GM12873 (cell line): ENCODE data around the gene PNMA6F.

Source experiments
- TF ChIP-seq, protein P1 (sequence below): IDR thresholded peaks from 2 replicates; pipeline ENCODE4 v1.5.1; 2012; ENCODE audit warnings: low read depth, mild to moderate bottlenecking, moderate library complexity, low read length, control low read depth; ENCODE audit not compliant: insufficient read depth; ENCODE audit errors: missing control alignments

Gene PNMA6F

DNA sequence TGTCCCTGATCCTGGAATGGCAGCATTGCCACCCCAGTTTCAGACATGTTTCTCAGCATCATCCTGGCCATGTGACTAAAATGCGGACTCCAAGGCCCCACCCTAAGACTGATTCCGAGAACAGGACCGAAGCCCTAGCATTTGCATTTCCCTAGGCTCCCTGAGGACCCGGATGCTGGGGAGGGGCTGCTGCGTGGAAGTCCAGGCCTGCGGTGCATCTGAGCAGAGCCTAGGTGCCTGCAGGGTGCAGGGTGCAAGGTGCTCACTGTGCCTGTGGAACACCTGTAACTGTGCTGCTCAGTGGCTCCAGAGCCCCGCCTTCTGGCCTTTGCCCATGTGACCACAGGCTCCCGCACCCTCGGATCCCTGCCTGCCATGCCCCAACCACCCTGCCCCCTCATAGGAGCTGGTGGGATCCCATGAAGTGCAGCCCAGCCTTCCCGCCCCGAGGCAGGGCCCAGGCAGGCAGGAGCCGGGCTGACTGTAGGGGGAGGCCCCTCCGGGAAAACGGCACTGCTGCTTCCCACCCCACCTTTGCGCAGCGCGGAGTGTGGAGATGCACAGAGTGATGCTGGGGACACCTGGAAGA, 14.9 kb downstream of the PNMA6F start:
- TF ChIP-seq, protein P1, sequence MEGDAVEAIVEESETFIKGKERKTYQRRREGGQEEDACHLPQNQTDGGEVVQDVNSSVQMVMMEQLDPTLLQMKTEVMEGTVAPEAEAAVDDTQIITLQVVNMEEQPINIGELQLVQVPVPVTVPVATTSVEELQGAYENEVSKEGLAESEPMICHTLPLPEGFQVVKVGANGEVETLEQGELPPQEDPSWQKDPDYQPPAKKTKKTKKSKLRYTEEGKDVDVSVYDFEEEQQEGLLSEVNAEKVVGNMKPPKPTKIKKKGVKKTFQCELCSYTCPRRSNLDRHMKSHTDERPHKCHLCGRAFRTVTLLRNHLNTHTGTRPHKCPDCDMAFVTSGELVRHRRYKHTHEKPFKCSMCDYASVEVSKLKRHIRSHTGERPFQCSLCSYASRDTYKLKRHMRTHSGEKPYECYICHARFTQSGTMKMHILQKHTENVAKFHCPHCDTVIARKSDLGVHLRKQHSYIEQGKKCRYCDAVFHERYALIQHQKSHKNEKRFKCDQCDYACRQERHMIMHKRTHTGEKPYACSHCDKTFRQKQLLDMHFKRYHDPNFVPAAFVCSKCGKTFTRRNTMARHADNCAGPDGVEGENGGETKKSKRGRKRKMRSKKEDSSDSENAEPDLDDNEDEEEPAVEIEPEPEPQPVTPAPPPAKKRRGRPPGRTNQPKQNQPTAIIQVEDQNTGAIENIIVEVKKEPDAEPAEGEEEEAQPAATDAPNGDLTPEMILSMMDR: no peak

DNA sequence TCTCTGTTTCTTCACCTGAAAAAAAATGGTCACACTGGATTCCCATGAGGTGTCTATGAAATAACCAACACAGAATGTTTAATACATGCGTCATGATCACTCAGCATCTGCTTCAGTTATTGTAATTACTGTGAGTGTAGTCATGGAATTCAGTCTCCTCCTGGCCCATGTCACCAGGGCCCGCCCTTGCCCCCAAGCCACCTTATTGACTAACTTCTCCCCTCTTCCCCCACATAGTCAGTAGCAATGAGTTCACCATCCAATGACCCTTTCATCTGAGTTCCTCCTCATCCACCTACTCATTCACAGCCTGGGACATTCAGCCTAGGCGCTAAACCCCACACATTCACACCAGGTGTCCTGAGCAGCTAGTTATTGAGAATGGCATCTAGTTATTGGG, 15.6 kb downstream of the PNMA6F start:
- TF ChIP-seq, protein P1: no peak

DNA sequence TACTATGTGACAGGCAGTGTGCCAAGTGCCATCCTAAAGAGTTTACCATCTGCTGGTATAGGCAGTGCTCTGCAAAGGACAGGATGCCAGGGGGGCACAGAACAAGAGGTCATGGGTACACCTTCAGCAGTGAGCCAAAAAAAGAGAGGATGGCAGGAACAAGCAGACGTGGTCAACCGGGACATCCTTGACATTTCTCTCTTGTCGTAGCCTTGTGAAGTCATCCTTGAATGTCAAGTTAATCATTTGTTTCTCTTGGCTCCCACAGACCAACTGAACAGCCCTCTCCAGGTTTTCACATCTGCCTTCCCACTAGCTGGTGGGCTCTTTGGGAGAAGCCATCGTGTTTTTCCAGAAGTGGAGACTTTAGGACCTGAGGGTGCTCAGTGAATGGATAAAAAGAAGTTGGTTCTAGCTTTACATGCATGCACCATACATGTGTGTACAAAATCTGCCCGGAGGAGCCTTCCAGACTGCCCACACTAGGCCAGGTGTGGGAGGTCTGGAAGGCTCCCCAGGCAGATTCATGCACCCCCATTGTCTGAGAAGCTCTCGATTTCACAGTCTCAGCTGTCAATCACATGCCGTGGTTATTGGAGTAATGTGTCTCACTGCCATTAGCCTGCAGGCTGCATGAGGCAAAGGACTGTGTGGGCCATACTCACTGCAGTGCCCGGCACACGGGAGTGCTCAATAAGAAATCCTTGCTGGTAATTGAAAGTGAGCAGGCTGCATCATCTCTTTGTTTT, 16.4 kb downstream of the PNMA6F start:
- TF ChIP-seq, protein P1: no peak

DNA sequence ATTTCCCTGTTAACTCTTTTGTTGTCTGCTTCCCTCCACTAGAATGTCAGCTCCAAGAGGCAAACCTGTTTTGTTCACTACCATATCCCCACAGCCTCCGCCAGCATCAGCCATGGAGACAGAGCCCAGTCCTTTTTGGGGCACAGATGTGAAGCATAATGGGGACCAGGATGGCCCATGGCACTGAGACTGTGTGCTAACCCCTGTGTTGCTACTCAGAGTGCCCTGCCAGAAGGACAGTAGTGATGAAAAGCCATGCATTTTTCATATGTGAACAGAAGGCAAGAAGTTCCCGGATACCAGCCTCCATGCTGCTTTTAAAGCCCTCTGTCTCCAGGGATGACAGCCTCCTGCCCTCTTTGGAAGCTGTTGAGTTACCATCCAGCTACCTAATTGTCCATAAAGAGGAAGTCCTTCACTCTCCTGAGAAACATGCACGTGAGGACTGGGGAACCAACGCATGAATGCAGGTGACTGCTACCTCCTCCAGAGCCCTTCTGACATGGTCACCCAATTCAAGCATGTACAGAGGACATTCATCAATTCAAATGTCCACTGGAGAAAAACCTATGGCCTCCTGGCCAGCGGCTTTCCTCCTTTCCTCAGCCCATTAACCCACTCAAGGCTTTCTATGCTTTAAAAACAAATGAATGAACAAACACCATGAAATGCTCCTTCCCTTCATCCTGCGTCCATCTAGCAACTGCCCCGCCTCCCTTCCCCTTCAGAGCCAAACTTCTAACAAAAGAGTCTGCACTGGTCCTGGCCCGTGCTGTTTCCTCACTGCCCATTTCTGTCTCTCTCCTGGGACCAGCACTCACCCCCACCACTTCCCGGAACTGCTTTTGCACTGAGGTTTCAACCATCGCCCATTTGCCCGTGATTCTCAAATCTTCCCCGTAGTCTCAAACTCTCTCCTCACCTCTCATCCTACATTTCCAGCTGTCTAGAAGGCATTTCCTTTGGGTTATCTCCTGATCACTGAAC, 18.0 kb downstream of the PNMA6F start:
- TF ChIP-seq, protein P1: no peak

DNA sequence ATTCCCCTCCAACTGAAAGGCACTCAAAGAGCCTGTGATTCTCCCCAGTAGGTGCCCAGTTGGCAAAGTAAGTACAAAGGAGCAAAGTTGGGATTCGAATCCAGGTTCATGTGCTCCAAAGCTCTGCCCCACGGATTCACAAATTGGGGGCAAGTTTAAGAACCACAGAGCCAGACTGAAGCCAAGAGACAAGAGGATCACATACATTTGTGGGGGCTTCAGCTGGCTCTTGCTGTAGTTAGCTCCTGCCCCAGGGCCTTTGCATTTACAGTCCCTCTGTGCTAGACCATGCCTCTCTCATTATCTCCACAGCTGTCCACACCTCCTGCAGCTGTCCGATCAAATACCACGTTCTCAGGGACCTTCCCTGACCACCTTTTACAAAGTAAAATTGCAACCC, 18.8 kb downstream of the PNMA6F start:
- TF ChIP-seq, protein P1: no peak

DNA sequence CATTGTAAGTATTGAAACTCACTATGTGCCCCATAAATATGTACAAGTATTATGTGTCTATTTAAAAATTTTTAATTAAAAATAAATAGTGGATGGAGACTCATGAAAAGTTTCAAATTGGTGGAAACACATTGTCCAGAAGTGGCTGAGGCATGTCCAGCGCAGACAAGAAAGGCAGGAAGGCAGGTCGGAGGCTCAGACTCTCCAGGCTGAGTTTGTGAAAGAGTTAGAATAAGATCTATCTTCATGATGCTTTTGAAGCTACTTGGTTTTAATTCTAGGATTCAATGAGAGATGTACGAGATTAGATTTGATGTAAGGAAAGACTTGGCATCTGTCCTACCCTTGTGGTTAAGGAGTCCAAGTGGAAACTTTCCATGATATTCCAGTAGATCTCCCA, 19.8 kb downstream of the PNMA6F start:
- TF ChIP-seq, protein P1: no peak

DNA sequence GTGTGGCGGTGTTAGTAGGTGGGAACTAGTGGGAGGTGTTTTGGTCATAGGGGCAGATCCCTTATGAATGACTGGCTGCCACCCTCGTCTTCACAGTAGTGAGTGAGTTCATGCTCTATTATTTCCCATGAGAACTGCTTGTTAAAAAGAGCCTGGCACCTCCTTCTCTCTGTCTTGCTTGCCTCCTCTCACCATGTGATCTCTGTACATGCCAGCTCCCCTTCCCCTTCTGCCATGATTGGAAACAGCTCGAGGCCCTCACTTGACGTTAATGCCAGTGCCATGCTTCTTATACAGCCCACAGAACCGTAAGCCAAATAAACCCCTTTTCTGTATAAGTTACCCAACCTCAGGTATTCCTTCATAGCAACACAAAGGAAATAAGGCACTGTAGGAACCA, 21.7 kb downstream of the PNMA6F start:
- TF ChIP-seq, protein P1: no peak
